ENCODE measurements around the gene GPR157.
"Not testable (repeated sequence)": the region's sequence is repeated elsewhere in the genome, so short reads cannot be mapped to it uniquely, and the experiment has no call there.

Gene GPR157

DNA sequence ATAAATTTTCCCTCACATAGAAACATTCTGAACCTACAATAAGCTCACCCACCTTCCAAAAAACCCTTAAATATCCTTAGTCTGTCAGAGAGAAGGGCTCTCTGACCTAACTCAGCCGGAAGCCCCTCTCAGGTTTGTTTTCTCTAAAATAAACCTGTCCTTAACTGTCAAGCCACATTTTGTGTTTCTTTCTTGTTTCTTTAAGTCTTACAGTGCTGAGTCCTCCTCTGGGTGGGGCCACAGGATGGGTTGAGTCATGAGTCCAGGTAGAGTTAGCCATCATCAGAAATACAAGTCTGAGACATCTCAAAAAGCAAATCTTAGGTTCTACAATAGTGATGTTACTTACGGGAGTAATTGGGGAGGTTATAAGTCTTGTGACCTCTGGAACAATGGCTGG, 33.1 kb downstream of the GPR157 start:
- TF ChIP-seq, protein P1, sequence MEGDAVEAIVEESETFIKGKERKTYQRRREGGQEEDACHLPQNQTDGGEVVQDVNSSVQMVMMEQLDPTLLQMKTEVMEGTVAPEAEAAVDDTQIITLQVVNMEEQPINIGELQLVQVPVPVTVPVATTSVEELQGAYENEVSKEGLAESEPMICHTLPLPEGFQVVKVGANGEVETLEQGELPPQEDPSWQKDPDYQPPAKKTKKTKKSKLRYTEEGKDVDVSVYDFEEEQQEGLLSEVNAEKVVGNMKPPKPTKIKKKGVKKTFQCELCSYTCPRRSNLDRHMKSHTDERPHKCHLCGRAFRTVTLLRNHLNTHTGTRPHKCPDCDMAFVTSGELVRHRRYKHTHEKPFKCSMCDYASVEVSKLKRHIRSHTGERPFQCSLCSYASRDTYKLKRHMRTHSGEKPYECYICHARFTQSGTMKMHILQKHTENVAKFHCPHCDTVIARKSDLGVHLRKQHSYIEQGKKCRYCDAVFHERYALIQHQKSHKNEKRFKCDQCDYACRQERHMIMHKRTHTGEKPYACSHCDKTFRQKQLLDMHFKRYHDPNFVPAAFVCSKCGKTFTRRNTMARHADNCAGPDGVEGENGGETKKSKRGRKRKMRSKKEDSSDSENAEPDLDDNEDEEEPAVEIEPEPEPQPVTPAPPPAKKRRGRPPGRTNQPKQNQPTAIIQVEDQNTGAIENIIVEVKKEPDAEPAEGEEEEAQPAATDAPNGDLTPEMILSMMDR (IDR thresholded peaks at IDR 0.05) = no peak
- no peak overlapping the region for H3K27ac ChIP-seq
- no peak overlapping the region for H3K4me3 ChIP-seq (ENCODE audit: low read depth in 1 of 2, low read length in 1 of 2)
- no peaks in the 10 kb centered on the region for H3K36me3 ChIP-seq
- peaks cover 37 to 39% of the 10 kb centered on the region in 2 experiments for H3K4me1 ChIP-seq (ENCODE audit: control insufficient read depth in 1 of 2, insufficient read depth in 1 of 2, low read depth in 1 of 2, low read length in 1 of 2)
- H3K27me3 ChIP-seq = no peaks in the 10 kb centered on the region
- no peaks in the 10 kb centered on the region for H3K9me3 ChIP-seq

- Histone ChIP-seq H3K4me3 (ENCODE audit: low read depth in 1 of 2, low read length in 1 of 2) (peak overlapping the region; percentile 29 to 31), H3K27ac (peak overlapping the region; percentile 86), H3K4me1 (ENCODE audit: control insufficient read depth in 1 of 2, insufficient read depth in 1 of 2, low read depth in 1 of 2, low read length in 1 of 2) (peaks cover 54 to 56% of the 10 kb centered on the region in 2 experiments)
- H3K36me3 ChIP-seq, H3K27me3 ChIP-seq, H3K9me3 ChIP-seq: not testable (repeated sequence)
These were observed 34.8 kb downstream of the GPR157 start for GRCh38 chr1:9093996-9094595.

DNA sequence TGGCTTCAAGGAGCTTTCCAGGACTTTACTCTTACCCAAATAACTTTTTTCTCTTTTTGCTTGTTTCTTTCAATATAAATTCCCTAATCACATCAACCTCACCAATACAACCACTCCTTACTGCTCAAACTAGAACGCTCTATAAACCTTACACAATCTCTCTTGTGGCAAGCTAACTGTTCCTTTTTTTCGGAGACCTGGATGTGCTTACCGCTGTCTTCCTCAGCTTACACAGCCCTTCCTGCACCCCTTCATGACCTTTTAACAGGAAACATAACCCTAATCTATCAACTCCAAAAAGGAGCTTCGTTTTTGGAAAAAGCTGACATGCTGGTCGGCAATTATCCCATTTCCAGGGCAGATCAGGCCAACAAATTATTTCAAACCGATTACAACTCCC, 35.3 kb downstream of the GPR157 start:
- Histone ChIP-seq H3K4me3 (ENCODE audit: low read depth in 1 of 2, low read length in 1 of 2) (peak overlapping the region; percentile 29 to 31), H3K27me3 (no peaks in the 10 kb centered on the region), H3K27ac (peak overlapping the region; percentile 86), H3K9me3 (no peaks in the 10 kb centered on the region), H3K4me1 (ENCODE audit: control insufficient read depth in 1 of 2, insufficient read depth in 1 of 2, low read depth in 1 of 2, low read length in 1 of 2) (peaks cover 59 to 61% of the 10 kb centered on the region in 2 experiments), H3K36me3 (no peaks in the 10 kb centered on the region)
- TF ChIP-seq, protein P1 (IDR thresholded peaks at IDR 0.05) = no peak

- H3K9me3 ChIP-seq = no peaks in the 10 kb centered on the region
- peak overlapping the region; percentile 29 to 31 for H3K4me3 ChIP-seq (ENCODE audit: low read depth in 1 of 2, low read length in 1 of 2)
- no peaks in the 10 kb centered on the region for H3K36me3 ChIP-seq
- peaks cover 64 to 66% of the 10 kb centered on the region in 2 experiments for H3K4me1 ChIP-seq (ENCODE audit: control insufficient read depth in 1 of 2, insufficient read depth in 1 of 2, low read depth in 1 of 2, low read length in 1 of 2)
- peak overlapping the region; percentile 86 for H3K27ac ChIP-seq
- no peaks in the 10 kb centered on the region for H3K27me3 ChIP-seq
- TF ChIP-seq, protein P1 (IDR thresholded peaks at IDR 0.05) = no peak
These were observed 35.8 kb downstream of the GPR157 start for GRCh38 chr1:9093091-9093490.

DNA sequence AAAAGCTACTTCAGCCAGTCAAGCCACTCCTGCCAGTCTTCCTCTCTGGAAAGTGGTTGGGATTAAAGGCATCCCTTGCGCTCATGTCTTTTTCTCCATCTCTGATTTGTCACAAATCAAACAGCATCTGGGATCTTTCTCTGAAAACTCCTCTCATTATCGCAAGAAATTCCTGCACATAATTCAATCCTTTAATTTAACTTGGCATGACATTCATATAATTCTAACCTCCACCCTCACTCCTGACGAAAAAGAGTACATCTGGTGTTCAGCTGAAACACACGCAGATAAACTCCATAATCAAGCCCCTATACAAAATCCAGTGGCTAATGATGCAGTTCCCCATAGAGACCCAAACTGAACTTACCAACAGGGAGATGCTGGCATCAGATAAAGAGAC, 40.1 kb downstream of the GPR157 start:
- no peaks in the 10 kb centered on the region for H3K9me3 ChIP-seq
- peak overlapping the region; percentile 86 for H3K27ac ChIP-seq
- no peaks in the 10 kb centered on the region for H3K27me3 ChIP-seq
- TF ChIP-seq, protein P1 (IDR thresholded peaks at IDR 0.05) = no peak
- no peaks in the 10 kb centered on the region for H3K36me3 ChIP-seq
- no peak overlapping the region for H3K4me3 ChIP-seq (ENCODE audit: low read depth in 1 of 2, low read length in 1 of 2)
- H3K4me1 ChIP-seq (ENCODE audit: control insufficient read depth in 1 of 2, insufficient read depth in 1 of 2, low read depth in 1 of 2, low read length in 1 of 2) = peaks cover 100% of the 10 kb centered on the region in 2 experiments

DNA sequence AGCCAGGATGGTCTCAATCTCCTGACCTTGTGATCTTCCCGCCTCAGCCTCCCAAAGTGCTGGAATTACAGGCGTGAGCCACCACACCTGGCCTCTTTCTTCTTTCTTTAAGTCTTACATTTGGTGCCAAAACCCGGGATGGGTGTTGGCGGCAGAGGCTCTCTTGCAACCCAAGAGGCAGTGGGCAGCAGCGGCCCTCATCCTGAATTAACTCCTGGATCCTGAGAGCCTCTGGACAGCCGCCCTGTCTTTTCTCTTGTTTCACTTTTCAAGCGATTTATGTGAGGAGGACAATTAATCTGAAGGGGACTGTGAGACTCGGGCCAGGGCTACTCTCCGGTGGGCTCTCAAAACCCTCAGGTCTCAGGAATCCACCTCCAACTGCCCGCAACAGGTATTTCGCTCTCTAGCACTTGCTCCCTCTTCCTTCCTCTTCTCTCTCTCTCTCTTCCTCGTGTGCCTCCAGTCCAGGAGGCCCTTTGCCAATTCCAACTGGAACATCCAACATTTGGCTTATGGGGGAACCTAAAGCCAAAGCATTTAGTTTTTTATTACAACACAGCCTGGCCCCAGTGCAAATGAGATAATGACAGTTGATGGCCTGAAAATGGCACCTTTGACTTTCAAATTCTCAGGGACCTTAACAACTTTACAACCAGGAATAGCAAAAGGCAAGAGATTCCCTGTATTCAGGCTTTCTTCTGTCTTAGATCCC, 41.3 kb downstream of the GPR157 start:
- no peaks in the 10 kb centered on the region for H3K36me3 ChIP-seq
- TF ChIP-seq, protein P1 (IDR thresholded peaks at IDR 0.05) = no peak
- H3K4me1 ChIP-seq (ENCODE audit: control insufficient read depth in 1 of 2, insufficient read depth in 1 of 2, low read depth in 1 of 2, low read length in 1 of 2) = peaks cover 100% of the 10 kb centered on the region in 2 experiments
- no peaks in the 10 kb centered on the region for H3K27me3 ChIP-seq
- no peaks in the 10 kb centered on the region for H3K9me3 ChIP-seq
- H3K27ac ChIP-seq = peak overlapping the region; percentile 86
- no peak overlapping the region for H3K4me3 ChIP-seq (ENCODE audit: low read depth in 1 of 2, low read length in 1 of 2)
